GM18502 (cell line): ENCODE data around the gene PRKCB.
"Not testable (repeated sequence)": the region's sequence is repeated elsewhere in the genome, so short reads cannot be mapped to it uniquely, and the experiment has no call there.

Experiments used
- ATAC-seq: cut with Tn5 transposase; IDR thresholded peaks from one replicate; pipeline ENCODE4 v1.9.1; 2021; ENCODE audit warnings: mild to moderate bottlenecking; ENCODE audit not compliant: unreplicated experiment, poor library complexity

Gene PRKCB

DNA sequence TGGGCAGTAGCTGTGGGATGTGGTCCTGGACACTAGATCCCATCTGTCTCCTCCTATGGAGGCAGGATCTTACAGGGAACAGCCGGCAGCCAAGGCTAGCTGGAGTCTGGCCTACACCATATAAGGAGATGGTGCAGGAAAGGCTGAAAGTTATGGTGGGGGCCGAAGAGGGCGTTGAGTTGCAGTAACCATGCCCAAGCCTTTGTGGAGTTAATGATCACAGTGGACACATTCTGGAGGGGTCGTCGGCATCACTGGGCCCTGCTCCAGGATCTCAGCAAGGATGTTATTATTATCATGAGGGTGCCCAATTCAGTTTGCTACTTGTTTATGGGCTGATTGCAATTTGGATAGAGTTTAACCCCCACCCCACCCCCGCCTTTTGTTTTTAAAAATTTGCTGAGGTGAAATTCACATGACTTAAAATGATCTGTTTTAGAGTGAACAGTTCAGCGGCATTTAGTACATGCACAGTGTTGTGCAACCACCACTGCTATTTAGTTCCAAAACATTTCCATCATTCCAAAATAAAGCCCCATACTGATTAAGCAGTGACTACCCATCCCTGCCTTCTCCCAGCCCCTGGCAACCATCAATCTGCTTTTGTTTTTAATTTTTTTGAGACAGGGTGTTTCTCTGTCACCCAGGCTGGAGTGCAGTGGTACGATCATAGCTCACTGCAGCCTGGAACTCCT, 236.0 kb downstream of the PRKCB start:
- ATAC-seq, result no peak

DNA sequence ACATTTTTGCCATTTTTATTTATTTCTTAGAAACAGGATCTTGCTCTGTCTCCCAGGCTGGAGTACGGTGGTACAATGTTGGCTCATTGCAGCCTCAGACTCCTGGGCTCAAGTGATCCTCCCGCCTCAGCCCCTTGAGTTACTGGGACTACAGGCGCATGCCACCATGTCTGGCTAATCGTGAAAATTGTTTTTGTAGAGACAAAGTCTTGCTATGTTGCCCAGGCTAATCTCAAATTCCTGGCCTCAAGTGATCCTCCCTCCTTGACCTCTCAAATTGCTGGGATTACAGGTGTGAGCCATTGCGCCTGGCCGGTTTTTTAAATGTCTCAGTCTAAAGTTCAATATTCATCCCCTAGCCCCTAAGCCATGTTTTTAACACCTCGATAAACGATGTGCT, 237.5 kb downstream of the PRKCB start:
- no peak for ATAC-seq

DNA sequence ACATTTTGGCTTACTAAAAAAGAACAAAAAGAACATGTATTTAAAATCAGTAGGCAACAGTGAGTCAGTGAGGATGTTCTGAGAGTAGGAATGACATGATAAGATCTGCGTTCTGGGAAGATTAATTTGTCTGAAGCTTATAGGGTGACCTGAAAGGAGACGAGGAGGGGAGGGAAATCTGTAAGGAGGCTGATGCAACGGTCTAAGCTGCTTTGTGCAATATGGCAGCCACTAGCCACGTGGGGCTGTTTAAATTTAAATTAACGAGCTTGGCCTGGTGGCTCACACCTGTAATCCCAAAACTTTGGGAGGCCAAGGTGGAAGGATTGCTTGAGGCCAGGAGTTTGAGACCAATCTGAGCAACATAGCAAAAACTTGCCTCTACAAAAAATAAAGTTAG, 238.8 kb downstream of the PRKCB start:
- ATAC-seq, result no peak

DNA sequence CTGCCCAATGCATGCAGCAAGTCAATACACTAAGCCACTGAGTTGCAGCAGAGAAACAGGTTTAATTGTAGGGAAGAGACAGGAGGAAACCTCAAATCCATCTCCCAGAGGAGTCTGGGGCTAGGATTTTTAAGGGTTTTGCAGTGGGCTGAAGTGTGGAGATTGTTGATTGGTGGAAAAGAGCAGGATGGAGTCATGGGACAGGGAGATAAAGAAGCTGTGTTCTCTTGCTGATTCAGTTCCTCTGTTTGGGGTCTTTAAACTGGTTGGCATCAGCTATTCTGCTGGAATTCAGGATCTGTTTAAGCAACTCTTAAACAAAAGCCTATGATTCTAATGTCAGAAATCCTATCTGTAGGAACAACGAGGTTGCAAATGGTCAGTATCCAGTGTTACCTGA, 239.5 kb downstream of the PRKCB start:
- no peak for ATAC-seq

DNA sequence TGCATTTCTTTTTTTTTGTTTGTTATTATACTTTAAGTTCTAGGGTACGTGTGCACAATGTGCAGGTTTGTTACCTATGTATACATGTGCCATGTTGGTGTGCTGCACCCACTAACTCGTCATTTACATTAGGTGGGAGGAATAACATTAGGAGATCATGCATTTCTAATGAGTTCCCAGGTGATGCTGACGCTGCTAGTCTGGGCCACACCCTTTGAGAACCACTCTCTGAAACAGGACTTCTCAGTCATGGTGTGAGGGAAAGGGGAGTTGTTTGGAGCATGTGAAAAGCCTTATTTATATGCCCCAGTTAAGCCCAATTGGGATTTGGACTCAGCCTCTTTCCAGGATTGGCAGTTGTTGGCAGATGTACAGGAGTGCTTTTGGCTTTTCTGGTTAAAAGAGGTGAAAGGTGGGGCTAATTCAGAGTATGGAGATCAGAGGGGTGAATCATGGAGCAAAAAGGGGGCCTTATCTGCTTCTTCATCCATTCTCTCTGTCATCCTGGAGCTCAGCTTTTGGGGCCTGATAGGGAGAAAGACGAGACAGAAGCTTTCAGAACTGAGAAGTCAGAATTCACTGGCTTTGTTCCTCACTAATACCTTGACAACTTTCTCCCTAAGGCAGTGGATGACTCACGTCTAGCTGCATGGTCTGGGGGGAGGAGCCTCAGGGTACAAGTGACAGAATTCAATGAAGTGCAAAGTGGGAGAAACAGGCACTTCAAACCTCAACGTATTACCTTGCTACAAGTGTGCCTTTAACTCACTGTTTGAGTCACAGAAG, 240.3 kb downstream of the PRKCB start:
- peak; percentile 69 for ATAC-seq

DNA sequence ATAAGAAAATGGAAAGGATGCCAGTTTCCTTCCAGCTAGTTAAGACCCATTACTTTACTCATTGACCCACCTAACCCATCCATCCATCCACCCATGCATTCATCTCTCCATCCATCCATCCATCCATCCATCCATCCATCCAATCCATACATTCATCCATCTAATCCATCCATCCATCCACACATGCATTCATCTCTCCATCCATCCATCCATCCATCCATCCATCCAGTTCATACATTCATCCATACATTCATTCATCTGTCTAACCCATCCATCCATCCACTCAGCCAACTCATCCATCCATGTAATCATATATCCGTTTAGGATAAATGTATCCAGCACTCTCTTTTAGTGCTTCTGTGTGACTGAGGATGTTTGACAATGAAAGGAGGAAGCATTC, 241.5 kb downstream of the PRKCB start:
- no peak for ATAC-seq

DNA sequence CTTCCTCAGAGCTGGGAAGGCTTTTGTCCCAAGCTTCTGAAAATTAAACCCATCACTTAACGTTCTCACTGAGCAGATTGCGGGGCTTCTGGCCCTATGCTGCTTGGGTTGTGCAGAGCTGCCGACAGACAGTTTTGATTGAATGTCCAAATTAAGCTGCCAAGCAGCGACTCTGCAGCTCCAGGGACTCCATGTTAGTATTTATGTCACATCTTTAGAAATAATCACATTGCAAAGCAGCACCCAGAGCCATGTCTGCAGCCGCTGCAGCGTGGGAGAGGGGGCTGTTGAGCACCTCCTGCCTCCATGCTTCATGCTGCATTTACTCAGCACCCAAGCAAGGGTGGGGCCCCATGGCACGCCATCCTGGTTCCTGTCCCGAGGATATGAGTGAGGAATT, 242.2 kb downstream of the PRKCB start:
- no peak for ATAC-seq

DNA sequence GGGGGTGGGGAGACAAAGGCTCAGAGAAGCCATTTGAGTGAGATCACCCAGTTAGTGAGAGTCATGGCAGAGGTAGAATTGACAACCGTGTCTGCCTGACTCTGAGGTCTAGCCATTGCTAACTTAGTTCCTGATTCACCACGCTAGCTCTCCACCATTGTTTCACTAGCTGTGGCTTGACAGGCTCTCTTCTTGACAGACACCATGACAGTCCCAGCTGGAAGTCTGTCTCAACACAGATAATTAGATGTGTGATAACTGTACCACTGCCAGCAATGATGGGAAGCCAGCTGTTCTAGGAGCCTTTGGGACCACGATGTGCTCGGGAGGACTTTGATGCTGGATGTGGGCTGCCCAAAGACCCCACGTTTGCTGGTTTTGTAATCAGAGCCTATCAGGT, 249.9 kb downstream of the PRKCB start:
- ATAC-seq, result no peak

DNA sequence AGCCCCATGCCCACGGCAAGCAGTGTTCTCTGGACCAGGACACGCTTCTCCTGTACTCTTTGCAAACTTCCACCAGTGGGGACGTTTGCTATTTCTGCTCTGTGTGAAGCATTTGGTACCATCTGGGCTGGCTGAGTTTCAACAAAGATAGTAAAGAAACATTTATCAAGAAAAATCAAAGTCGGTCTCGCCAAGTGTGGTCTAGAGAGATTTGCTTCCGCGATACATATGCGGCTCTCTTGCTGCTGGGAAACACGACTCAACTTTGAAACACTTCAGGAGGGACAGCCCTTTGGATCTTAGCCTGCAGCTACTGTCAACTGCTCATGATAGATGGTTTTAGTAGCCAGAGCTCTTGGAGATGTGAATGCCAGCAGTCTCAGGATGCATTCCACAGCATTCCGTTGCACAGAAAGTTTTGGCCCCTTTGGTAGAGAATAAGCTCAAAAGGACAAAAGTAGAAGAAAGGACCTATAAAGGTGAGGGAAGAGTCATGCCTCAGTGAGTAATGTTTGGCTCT, 252.2 kb downstream of the PRKCB start:
- ATAC-seq, result no peak

DNA sequence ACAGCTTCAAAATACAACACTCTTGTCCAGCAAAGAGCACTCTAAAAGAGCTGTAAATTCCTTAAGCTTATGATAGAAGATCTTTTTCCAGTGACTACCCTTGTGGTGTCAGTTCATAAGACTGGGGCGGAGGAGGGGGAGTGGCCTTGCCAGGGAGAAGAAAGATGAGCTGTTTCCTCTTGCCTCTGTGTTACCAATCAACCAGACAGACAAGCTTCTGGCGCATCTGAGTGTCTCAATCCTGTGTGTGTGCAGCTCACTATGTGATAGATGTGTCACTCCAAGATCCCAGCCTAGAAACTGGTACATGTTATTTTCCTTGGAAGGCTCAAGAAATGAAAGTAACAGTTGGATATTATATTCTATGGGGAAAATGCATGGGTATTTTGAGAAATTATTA, 253.0 kb downstream of the PRKCB start:
- ATAC-seq, result no peak

DNA sequence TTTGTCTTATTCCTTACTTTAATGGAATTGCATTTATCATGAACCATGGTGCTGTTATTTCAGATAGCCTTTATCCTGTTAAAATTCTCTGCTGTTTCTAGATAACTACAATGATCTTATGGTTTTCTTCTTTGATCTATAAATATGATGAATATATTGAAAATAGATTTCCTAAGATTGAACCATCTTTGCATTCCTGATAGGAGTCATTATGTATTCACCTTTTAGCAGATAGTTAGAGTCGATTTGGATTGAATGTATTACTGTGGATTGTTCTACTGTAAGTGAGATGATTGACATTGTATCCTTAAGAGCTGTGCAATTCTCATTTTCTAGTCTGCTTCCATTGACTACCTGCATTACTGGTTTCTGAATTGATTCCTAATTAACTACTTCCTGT, 255.3 kb downstream of the PRKCB start:
- no peak for ATAC-seq

DNA sequence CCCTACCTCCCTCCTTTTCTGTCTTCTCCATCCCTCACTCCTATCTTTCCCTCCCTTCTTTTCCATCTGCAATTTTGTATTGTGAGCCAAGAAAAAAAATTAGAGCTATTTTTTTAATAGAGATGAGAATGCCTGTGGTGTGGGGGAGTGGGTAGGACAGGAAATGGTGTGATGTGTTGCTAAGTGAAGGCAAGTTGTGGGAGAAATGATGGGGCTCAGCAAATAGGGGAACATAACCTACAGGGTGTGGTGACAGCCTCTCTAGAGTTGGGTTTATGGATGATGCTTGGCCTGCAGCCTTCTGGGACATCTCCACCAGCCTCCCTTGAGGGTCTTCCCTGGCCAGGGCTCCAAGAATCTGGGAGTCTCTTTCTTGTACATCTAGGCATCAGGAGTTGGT, 257.3 kb downstream of the PRKCB start:
- no peak for ATAC-seq

DNA sequence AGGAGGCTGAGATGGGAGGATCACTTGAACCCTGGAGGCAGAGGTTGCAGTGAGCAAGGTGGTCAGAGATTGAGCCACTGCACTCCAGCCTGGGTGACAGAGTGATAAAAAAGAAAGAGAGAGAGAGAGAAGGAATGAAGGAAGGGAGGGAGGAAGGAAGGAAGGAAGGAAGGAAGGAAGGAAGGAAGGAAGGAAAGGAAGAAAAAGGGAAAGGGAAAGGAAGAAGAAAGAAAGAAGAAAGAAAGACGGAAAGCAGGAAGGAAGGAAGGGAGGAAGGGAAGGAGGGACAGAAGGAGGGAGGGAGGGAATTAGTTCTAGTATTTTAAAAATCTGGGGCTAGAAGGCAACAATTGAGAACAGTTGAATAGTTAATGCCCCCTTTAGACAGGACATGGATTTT, 258.9 kb downstream of the PRKCB start:
- no peak for ATAC-seq

DNA sequence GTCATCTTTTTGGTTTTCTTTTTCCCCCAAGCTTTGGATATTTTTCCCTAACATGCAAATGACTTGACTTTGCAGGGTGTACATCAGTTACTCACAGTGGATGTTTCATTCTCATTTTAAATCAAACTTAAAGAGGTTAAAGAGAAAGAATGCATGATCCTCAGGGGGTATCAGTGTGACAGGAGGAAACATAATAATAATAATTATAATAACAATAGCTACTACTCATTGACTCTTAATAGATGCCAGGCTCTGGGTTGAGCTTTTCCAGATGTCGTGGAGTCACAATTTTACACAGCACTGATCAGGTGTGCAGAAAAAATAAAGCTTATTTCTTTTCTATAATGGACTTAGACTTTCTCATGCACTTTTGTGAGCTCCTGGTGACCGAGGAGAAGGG, 263.1 kb downstream of the PRKCB start:
- ATAC-seq, result no peak

DNA sequence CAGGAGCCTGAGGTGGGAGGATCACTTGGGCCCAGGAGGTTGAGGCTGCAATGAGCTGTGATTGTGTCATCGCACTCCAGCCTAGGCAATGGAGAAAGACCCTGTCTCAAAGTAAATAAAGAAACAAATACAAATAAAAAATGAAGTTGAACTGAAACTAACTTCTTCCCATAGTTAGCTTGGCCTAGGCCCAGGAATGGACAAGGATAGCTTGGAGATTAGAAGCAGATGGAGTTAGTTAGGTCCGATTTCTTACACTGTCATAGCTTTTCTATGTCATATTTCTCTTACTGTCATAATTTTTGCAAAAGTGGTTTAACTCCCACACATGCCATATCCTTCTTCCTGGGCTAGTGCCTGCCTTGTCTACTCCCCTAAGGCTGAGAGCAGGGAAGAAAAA, 265.6 kb downstream of the PRKCB start:
- no peak for ATAC-seq

DNA sequence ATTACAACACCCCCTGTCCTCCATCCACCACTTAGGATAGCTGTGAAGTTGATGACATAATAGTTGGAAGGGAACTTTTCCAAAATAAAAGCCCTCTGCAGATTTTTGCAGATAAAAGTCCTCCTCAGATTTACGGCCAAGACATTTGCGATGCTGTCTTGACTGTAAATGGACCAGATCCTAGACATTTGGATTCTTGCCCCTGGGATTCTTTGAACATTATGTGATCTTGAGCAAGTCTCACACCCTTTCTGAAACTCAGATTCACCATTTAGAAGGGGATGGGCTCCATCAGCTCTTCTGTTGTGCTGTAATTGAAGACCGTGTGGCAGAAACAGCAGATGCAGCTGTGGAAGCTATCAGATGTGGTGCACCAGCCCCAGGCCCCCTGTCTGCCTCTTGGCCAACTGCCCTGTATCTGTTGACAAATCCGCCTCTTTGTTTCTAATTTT, 266.5 kb downstream of the PRKCB start:
- no peak for ATAC-seq

DNA sequence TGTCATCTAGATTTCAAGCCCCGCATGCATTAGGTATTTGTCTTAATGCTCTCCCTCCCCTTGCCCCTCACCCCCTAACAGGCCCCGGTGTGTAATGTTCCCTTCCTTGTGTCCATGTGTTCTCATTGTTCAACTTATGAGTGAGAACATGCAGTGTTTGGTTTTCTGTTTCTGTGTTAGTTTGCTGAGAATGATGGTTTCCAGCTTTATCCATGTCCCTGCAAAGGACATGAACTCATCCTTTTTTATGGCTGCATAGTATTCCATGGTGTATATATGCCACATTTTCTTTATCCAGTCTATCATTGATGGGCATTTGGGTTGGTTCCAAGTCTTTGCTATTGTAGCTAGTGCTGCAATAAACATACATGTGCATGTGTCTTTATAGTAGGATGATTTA, 269.7 kb downstream of the PRKCB start:
- not testable (repeated sequence) for ATAC-seq

DNA sequence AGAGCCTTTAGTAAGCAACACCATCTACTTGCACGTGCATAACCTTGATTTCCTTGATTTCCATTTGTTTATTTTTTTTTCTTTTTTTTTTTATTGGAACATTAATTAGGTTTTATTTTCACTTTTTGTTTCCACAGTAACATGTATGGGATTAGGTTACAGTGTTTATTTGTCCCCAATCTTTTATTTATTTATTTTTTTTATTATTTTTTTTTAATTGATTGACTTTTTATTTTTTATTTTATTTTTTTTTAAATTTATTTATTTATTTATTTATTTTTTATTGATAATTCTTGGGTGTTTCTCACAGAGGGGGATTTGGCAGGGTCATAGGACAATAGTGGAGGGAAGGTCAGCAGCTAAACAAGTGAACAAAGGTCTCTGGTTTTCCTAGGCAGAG, 272.3 kb downstream of the PRKCB start:
- ATAC-seq, result not testable (repeated sequence)

DNA sequence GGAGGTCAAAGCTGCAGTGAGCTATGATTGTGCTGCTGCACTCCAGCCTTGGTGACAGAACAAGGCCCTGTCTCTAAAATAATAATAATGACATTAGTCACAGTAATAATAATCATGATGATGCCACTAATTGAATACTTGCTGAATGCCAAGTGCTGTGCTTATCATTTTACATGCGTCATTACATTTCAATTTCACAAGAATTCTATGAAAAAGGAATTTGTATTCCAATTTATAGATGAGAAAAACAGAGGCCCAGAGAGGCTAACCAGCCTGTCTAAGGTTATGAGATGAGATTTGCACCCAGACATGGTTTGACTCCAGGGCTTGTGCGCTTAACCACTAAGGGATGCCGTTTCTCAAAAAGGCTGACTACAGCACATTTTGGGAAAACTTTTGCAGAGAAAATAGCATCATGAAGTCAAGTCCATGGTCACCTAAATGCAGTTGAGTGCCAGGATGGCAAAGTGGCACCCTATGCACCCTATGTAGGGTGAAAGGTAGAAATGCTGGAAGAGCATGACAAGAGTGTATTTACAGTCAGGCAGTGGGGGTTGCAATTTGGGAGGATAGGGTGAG, 276.0 kb downstream of the PRKCB start:
- no peak for ATAC-seq

DNA sequence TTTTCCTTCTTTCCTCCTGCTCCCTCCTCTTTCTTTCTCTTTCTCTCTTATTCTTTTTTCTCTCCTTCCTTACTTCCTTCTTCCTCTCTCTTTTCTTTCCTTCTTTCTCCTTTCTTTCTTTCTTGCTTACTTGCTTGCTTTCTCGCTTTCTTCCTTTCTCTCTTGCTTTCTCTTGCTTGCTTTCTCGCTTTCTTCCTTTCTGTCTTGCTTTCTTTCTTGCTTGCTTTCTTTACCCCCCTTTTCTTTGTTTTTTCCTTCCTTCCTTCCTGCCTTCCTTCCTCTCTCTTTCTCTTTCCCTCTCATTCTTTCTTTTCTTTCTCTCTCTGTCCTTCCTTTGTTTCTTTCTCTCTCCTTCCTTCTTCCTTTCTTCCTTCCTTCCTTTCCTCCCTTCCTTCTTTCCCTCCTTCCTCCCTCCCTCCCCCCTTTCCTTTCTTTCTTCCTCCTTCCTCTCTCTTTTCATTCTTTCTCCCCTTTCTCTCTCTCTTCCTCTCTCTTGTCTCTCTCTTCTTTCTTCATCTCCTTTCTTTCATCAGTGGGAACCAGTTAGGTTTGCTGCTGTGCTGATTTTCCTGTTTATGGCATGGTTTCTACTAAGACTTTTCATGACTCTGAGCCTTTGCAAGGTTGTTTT, 277.4 kb downstream of the PRKCB start:
- no peak for ATAC-seq

DNA sequence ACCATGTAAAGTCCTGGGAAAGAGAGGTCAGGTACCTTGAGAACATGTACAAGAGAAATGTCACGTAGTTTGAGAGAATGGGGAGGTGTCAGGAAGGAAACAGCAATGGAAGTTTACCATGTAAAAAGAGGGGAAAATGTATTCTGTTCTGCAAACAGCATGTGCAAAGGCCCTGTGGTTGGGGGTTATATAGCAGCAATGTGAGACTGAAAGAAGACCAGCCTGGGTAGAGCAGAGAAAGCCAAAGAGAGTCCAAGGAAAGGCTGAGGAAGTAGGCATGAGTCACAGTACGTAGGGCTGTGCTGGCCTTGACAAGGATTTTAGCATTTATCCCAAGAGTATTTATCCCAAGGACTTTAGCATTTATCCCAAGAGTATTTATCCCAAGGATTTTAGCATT, 279.1 kb downstream of the PRKCB start:
- no peak for ATAC-seq
